8988T (cell line): Measurements from ENCODE around the gene ACSF2.
"Not testable (repeated sequence)": the region's sequence is repeated elsewhere in the genome, so short reads cannot be mapped to it uniquely, and the experiment has no call there.

Experiments used
- DNase-seq: peaks from one replicate; pipeline ENCODE4 v3.0.0; 2011

Gene ACSF2

DNA sequence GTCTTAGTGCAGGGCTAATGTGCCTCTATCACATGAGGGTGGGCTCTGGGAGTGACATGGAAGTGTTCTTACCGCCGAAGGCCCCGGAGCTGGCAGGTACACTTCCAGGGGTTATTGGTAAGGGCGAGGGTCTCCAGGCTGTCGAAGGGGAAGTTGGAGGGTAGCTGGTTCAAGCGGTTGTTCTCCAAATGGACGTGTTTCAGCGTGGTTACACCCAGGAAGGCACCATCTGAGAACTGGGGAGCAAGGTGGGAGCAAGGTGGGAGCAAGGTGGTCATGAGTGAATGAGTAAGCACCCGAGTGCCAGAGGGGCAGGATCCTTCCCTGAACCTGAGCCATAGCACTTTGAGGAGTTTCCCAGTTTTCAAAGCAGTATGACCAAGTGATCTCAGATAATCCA, 39.6 kb downstream of the ACSF2 start:
- no peak for DNase-seq

DNA sequence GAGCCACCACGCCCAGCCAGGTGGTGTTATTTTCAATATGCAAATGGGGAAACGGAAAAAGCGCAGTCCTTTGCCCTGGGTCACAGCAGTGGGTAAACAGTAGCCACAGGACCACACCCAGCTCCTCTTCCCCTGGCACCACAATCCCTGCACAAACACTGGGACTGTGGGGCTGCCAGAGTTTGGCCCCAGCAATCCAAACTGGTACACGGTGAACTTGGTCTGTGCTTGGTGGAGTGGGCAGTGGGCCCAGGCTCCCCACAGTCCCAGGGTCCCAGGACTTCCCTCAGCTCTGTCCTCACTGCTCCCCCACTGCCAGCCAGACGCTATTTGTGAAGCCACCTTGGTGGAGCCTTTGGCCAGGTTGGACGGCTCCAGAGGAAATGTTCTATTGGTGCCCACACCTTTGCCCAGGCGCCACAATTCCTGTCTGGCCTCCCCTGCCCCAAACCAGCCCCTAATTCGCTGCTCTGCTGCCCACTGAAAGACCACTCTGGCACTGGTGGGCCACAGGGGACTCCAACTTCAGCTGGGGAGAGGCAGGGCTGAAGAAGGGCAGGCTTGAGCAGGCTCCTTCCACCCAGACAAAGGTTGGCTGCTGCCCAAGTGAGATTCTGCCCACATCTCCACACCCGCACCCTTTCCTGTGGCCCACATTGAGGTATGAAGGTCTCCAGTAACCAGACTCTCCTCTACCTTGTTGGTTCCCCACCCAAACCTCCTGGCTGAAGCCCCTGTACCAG, 40.5 kb downstream of the ACSF2 start:
- no peak for DNase-seq

DNA sequence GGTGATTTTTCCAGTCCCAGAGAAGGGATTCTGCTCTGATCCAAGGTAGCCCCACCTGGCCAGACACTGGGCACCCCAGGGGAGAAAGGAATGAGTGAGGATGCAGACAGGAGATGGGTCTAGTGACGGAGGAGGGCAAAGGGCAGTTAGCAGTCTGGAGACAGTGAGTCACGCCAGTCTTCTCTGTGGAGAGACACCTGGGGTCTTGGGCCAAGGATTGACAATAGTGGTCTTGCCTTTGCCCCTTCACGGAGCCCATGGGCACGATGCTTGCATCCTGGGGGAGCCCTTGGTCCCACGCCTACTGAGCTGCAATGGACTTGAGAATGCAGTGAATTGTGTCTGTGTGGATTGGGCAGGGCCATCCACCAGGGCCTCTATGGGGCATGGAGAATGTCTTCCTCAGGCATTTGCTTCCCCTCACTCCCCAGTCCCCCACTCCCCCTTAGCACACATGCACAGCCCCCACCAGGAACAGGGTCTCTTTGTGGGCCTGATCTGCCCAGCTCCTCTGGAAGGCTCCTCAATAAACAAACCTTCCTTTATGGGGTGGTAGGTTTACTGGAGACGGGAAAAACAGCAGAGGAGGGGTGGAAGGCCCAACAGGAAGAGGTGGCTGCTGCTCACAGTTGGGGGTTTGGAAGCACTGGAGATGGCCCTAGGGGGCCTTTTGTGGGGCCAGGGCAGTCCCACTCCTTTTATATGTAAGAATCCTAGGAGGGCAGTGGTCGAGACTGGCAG, 41.3 kb downstream of the ACSF2 start:
- no peak for DNase-seq

DNA sequence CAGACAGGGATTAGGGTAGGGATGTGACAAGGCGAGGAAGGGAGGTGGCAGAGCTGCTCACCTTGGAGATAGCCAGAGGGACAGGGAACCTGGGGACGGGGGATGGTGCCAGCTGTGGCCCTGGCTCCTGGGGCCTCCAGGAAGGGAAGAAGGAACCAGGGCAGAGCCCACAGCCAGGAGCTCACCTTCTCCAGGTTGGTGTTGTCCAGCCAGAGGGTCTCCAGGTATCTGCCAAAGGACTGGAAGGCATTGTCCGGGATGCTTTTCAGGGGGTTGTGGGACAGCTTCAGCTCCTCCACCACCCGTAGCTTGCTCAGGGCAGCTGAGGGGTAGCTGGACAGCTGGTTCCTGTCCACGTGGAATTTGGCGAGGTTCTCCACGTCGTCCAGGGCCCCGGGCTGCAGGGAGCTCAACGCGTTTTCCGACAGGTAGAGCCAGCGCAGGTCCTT, 41.9 kb downstream of the ACSF2 start:
- no peak for DNase-seq

DNA sequence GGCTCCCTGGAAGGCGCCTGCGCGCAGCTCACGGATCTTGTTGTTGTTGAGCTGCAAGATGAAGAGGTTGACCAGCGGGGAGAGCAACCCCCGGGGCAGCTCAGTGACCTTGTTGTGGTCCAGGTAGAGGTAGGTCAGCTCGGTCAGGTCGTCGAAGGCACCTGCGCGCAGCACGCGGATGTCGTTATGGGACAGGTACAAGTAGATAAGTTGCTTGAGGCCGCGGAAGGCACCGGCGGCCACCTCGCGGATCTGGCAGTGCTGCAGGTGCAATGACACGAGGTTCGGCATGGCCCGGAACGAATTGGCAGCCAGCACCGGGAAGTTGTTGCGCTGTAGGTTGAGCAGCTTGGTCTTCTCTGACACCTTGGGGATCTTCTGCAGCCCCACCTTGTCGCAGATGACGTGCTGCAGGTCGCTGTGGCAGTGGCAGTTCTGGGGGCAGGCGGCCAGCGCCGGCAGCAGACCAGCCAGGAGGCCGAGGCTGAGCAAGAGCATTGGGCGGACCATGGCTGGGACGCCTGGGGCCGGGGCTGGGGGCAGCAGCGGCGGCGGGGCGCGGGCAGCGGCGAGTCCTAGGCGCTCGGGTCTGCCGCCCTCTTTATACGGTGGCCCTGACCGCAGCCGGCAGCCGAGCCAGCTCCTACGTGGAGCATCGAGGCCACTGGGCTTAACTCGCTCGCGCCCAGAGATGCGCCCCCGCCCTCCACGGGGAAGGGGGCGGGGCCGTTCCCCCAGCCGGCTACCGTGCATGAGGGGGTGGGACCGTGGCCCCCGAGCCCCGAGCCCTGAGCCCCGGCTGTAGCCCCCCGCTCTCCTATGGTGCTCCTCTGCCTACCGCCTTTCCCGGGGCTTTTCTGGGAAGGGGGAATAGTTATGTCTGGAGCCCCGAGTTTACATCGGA, 42.5 kb downstream of the ACSF2 start, which contains the start of gene CHAD:
TSS of gene CHAD (minus strand) at position 577 of the 904 bp plus-strand sequence. CDS start at position 510, 67 bp downstream.
- no peak for DNase-seq

DNA sequence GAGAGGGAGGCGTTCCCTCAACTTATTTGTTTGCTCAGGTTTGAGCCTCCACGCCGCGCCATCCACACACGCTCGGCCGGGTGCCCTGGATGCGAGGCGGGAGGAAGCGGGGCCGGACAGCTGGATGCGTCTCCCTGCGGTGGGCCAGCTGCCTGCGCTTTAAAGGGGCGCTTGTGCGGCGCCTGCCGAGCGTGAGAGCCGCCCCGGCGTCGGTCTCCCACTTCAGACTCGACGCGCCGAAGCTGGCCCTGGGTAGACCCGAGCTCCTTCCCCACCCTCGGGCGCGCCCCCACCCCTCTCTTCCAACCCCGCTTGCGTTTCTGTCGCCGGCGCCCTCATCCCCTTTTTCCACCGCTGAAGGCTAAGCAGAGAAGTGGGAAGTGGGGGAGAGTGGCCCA, 43.2 kb downstream of the ACSF2 start:
- DNase-seq, result no peak

DNA sequence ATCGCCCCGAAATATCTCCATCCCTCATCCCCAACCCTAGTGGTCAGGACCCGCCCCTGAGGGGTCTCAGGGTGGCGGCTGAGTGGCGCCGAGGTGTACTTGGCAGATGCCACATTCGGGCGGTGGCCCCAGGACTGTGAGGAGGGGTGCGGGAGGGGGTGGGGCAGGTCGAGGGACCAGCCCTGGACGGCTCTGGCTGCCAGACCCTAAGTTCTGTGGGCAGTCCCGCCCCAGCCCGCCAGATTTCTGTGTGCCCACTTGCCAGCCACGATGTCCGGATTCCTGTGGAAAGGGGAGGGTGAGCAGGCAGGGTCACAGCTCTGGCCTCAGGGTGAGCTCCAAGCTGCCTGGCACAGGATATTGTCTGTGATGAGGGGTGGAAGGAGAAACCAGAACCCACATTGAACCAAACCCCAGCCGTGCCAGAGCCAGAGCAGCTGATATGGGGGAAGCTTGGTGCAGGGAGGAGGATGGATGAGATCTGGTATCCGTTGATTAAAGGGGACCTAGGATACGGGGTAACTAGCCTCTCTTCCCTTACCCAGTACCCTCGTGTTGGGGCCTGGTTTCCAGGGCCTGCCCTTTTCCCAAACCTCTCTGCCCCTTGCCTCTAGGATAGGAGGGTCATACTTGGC, 43.8 kb downstream of the ACSF2 start:
- no peak for DNase-seq

DNA sequence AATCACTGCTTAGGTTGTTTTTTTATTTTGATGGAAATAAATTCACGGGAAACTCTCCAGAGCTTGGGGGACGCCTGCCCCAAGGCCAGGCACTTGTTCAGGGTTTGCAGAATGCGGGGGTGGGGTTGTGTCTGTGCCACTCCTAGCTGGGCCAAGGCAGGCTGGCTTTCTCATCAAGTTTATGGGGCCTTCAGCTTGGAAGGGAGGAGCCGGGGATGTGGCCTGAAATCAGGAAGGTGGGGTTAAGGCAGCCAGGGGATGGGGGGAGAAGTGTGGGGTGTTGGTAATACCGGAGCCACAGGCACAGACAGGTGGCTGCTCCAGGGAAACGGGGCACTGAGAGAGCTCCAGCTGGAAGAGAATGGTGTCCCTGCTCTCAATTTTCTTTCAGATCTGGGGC, 44.4 kb downstream of the ACSF2 start:
- no peak for DNase-seq

DNA sequence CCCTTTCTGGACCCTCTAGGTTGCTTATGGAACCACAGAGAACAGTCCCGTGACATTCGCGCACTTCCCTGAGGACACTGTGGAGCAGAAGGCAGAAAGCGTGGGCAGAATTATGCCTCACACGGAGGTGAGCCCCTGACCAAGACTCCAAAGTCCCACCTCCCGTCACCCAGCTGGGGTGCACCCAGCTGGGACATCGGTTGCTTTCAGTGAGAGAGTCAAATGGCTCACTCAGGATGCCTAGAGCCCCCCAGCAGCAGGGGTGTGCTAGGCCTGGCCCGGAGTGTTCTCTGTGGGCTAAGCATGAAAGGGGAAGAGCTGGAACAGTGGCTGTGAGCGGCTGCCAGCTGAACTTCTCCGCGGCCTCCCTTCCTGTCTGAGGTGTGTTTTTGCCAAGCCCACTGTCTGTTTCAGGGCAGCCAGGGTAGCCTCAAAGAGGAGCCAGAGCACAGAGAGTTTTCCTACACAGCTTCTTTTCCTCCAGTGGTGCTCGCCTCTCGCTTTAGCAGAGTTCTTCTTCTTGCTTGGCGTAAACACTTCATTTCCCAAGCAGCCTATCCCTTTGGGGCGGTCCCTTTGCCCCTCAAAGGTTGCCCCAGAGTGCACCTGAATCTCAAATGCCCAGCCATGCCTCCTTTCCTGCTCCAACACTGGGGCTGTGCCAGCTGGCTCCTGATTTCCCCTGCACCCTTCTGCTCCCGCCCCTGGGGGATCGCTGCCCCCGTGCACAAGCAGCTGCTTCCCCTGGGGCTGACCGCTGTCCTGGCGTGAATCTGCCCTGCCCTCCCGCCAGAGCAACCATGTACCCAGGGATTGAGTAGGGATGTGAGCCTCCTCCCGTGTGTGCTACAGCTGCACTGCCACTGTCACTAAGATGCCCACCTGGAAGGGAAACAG, 45.2 kb downstream of the ACSF2 start:
- no peak for DNase-seq

DNA sequence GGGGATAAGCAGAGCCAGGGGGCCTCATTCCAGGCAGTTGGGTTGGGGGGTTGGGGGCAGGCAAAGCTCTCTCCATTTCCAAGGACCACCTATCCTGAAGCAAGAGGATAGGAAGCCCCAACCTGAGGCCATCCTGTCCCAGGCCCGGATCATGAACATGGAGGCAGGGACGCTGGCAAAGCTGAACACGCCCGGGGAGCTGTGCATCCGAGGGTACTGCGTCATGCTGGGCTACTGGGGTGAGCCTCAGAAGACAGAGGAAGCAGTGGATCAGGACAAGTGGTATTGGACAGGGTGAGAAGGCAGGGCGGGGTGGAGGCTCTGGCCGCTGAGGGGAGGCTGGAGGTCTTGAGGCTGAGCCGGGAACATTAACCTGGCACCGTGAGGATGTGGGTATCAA, 46.3 kb downstream of the ACSF2 start:
- no peak for DNase-seq

DNA sequence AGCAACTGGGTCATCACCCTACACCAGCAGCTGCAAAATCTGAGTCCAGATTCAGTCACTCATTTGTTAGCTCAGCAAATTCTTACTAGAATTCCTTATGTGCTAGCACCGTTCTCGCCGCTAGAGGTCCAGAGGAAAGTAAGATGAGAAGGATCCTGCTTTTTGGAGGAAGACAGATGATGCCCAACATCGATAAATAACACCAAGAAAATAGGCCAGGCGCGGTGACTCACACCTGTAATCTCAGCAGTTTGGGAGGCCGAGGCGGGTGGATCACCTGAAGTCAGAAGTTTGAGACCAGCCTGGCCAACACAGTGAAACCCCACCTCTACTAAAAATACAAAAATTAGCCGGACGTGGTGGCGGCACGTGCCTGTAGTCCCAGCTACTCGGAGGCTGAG, 46.7 kb downstream of the ACSF2 start:
- not testable (repeated sequence) for DNase-seq

DNA sequence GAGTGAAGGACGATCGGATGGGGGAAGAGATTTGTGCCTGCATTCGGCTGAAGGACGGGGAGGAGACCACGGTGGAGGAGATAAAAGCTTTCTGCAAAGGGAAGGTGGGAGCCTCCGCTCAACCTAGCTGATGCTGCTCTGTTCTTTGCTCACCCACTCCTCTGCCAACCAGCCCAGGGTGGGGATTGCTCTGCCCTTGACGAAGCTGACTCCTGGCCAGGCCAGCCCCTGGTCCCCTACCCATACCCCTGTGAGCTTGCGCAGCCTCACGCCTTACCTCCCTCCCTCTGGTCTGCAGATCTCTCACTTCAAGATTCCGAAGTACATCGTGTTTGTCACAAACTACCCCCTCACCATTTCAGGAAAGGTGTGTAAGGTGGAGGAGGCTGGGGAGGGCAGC, 47.9 kb downstream of the ACSF2 start:
- no peak for DNase-seq

DNA sequence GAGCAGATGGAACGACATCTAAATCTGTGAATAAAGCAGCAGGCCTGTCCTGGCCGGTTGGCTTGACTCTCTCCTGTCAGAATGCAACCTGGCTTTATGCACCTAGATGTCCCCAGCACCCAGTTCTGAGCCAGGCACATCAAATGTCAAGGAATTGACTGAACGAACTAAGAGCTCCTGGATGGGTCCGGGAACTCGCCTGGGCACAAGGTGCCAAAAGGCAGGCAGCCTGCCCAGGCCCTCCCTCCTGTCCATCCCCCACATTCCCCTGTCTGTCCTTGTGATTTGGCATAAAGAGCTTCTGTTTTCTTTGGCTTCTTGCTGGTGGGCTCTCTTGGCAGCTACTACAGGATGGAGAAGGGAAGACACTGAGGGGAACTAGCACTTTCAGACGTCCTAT, 48.5 kb downstream of the ACSF2 start:
- DNase-seq, result no peak

DNA sequence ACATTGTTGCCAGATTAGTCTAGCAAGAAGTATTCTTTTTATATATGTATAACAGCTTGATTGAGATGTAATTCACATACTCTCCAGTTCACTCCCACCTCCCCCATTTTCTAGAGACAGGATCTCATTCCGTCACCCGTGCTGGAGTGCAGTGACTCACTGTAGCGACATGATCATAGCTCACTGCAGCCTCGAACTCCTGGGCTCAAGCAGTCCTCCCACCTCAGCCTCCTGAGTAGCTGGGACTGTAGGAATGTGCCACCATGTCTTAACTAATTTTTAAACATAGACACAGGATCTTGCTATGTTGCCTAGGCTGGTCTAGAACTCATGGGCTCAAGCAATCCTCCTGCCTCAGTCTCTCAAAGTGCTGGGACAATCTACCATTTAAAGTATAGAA, 49.3 kb downstream of the ACSF2 start:
- no peak for DNase-seq

DNA sequence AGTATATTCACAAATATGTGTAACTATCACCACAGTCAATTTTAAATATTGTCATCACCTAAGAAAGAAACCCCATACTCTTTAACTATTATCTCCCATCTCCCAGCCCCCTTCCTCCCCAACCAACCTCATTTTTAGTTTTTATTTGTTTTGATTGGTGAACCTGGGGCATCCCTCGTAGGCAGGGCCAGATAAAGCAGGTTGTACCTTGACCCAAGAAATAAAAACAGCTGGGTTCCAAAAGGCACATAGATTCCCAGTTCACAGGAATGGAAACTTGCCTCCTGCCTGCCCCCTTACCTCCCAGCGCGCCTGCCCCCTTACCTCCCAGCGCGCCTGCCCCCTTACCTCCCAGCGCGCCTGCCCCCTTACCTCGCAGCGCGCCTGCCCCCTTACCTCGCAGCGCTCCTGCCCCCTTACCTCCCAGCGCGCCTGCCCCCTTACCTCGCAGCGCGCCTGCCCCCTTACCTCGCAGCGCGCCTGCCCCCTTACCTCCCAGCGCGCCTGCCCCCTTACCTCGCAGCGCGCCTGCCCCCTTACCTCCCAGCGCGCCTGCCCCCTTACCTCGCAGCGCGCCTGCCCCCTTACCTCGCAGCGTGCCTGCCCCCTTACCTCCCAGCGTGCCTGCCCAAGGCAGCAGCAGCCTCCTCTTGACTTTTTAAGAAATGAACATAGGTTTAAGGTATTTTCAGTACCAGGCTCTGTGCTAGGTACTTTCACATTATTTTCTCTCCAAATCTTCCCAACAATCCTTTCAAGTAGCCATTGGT, 49.9 kb downstream of the ACSF2 start:
- DNase-seq, result not testable (repeated sequence)

DNA sequence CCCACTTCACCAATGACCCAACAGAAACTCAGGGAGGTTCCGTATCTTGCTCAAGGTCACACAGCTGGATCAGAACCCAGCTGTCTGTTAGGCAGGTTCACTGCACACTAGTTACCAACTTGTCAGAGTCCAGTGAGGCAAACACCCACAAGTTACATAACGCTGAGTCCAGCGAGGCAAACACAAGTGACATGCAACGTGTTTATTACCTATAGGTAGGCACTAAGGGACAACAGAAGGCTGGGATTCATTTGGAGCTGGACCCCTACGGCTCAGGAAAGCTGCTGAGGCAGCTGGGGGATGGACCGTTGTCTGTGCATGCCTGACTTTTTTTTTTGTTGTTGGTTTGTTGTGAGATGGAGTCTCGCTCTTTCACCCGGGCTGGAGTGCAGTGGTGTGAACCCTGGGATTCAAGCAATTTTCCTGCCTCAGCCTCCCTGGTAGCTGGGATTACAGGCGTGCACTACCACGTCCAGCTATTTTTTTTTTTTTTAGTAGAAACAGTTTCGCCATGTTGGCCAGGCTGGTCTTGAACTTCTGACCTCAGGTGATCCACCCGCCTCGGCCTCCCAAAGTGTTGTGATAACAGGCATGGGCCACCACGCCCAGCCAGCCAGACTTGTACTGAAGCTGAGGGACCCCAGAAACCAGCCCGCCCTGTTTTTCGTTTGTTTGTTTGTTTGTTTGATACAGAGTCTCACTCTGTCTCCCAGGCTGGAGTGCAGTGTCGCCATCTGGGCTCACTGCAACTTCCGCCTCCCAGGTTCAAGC, 50.7 kb downstream of the ACSF2 start:
- no peak for DNase-seq

DNA sequence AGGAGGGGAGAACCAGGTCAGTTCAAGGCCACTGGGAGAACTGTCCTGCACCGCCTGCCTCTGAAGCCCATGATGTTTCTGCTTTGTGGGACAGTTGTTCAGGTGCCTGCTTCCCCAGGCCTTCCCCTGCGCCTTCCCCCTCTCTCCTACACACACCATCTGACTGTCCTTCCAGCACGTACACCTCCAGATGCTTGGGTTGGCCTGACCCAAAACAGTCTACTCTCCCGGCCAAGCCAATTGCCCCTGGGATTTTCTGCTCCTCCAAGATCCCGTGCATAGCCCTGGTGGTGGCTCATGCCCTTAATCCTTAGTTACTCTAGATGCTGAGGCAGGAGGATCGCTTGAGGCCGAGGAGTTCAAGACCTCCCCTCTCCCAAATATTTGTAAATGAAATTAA, 52.0 kb downstream of the ACSF2 start:
- no peak for DNase-seq

DNA sequence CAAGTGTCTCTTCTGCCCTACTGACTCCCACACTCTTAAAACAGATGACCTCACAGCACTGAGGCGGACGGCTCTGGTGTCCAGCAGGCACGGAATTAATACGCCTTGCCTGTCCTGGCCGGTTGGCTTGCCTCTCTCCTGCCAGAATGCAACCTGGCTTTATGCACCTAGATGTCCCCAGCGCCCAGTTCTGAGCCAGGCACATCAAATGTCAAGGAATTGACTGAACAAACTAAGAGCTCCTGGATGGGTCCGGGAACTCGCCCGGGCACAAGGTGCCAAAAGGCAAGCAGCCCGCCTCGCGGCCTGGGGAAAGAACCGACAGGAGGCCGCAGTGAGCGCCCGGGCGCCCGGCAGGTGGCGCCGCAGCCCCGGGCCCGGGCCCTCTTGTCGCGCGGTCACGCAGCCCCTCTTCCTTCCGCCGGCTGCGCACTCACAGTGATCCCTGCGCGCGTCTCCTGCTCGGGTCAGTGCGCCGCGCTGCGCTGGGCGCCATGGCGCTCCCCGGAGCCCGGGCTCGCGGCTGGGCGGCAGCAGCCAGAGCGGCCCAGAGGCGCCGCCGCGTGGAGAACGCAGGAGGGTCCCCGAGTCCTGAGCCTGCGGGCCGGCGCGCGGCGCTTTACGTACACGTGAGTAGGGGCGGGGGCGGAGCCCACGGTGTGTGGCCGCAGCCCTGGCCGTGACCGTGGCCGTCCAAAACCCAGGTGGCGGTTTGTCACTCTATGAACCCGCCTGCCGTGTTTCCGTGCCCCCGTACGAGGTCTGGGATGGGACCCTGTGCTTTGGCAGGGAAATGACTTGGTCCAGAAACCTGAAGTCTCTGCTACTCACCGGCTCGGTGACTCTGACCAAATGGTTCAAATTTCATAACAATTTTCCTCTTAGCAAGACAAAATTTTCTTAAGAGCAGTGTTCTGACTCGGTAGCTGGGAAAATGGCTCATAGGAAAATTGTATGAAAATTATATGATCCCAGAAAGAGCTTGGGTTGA, 52.7 kb downstream of the ACSF2 start, which contains the start of gene RSAD1:
TSS of gene RSAD1 (plus strand) at position 470 of the 991 bp plus-strand sequence. CDS start at position 495, 25 bp downstream.
- DNase-seq, result peak; percentile 90
